Left cardiac atrium (tissue), 4 donors: Measurements from ENCODE around the gene VTI1B. TPM values are rescaled to one million over a fixed set of nuclear protein-coding genes. Genes with fewer than 3 reads are reported as not detected.

Source experiments
- ATAC-seq, 2 donors: fragments of 200-7000 bp; cut with Tn5 transposase; one replicate each; pipeline ENCODE4 v1.9.1; 2020; ENCODE audit warnings: mild to moderate bottlenecking in 2 of 2, moderate library complexity in 2 of 2
- DNase-seq: peaks from one replicate; pipeline ENCODE4 v3.0.0-alpha.2; 2020
- intact Hi-C, 2 donors: fragments of 100-400 bp; cut with DNase I; formaldehyde crosslinking; loops; one replicate each; pipeline versions ENCODE4 v1.14.1 to v1.15.1; 2022 to 2023
- total RNA-seq, 2 donors: library from RNA; stranded (reverse); fragmentation: NEBNext Ultra II Directional; extraction: Animal tissue kit (Norgen Biotek cat#: 25700); gene quantifications; one replicate each; pipeline ENCODE4 v1.2.1, GENCODE V29; 2021
- donor health status: DM: no; HTN: yes; CAD: no.
- donor health status: DM: no; HTN: yes; CAD: no; lungs with severe emphysema.
- donor health status: DM: yes; HTN: yes; CAD: no.
- donor health status: Dilated cardiomyopathy.

The VTI1B gene
- total RNA-seq, 2 donors from 2014 or later = 122 to 139 TPM

DNA sequence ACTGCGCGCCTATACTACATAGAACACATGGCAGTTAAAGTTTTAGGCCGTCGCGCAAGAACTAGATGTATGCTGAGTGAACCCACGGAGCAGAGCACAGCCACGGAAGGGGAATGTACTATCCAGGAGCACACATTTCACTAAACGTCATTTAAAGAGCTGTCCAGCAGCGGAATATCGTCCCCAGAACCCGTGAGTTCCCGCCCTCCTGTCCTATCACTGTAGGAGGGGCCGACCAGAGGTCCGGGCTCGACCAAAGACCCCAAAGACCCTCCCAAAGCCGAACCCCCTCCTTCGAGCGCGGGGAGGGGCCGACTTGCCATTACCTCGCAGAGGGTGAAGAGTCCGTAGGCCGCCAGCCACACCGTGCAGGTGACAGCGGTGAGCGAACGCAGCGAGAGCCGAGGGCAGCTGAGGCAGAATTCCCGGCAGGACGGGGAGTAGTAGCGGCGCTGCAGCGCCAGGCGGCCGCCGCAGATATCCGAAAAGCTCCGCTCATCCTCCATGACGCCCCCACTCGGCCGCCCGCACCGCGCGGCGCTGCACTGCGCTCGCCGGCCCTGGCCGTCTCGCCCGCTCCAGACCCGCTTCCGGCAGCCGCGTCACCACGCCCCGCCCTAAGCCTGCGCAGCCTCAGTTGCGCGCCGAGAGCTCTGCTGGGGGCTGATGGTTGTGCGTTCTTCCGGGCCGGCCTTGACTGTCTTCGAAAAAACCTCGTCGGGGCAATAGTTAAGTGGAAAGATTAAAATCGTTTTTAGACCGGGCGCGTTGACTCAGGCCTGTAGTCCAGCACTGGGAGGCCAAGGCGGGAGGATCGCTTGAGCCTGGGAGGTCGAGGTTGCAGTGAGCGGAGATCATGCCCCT, 74.5 kb downstream of the VTI1B start, which contains the start of gene PIGH:
Gene PIGH (minus strand): TSS at position 571 of the 864 bp plus-strand sequence. CDS start 65 bp downstream, at position 506.
- DNase-seq (peak; percentile 92), ATAC-seq (peak; percentile 100)
- intact Hi-C loops = no loop called here

Other genes with a start within 250 kb of the VTI1B start
- 1 to 10 TPM; 1.5 to 6.5 TPM for gene TMEM229B, start 185.9 kb downstream of the VTI1B start, total RNA-seq
- 1 to 10 TPM; 3.6 to 5.5 TPM for gene PLEKHH1, start 141.3 kb downstream of the VTI1B start, total RNA-seq
- 10 to 100 TPM; 13.0 to 14.2 TPM for gene PIGH, start 74.4 kb downstream of the VTI1B start, total RNA-seq
- gene ARG2, start 54.7 kb downstream of the VTI1B start, total RNA-seq = 1 to 10 TPM in 1 of 2 donors, under 1 TPM in 1; 0.38 to 1.2 TPM
- gene RDH11, start 21.1 kb upstream of the VTI1B start, total RNA-seq = 10 to 100 TPM; 18.3 to 20.8 TPM
- gene RDH12, start 27.3 kb upstream of the VTI1B start, total RNA-seq = not detected
- 10 to 100 TPM; 10.5 to 15.6 TPM for gene ZFYVE26, start 142.0 kb upstream of the VTI1B start, total RNA-seq
- gene RAD51B, start 145.1 kb upstream of the VTI1B start, total RNA-seq = 1 to 10 TPM; 4.4 to 6.6 TPM